Stimulated activated CD8-positive, alpha-beta memory T cell treated with anti-CD3 and anti-CD28 coated beads, Interleukin-15, amount 100 ng/mL, for 24 hours (primary cell): ENCODE measurements around the gene OR1E2.
"Not testable (repeated sequence)": the region's sequence is repeated elsewhere in the genome, so short reads cannot be mapped to it uniquely, and the experiment has no call there.

Source experiments
- DNase-seq: peaks from one replicate; pipeline ENCODE4 v3.0.0-alpha.2; 2020; ENCODE audit warnings: low read depth

The OR1E2 gene

DNA sequence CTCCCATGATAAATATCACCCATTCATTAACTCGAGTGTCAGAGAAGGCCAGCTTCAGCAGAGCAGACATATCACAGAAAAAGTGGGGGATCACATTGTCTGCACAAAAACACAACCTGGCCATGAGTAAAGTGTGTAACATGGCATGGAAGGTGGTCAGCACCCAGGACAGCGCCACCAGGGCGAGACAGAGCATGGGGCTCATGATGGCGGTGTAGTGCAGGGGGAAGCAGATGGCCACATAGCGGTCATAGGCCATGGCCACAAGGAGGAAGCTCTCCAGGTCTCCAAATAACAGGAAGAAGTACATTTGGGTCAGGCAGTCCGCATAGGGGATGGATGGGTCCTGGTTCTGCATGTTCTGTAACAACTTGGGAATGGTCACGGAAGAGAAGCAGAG lies 35.8 kb downstream of the OR1E2 start:
- not testable (repeated sequence) for DNase-seq

DNA sequence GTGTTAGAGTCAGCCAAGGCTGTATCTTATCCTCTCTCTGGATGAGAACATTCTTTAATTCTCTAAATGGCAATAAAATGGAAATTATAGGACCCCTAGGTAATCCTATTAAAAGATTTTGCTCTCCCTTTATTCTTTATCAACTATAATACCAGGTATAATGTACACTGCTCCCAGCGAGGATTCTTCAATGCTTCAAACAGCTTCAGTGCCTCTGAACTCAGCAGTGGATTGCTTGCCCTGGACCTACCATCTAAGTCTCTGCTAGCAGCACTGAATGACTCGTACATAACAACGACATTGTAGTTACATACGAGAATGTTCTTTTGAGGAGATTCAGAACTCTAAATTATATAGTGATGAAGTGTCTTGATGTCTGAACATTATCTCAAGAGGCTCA lies 43.9 kb downstream of the OR1E2 start:
- DNase-seq = no peak

DNA sequence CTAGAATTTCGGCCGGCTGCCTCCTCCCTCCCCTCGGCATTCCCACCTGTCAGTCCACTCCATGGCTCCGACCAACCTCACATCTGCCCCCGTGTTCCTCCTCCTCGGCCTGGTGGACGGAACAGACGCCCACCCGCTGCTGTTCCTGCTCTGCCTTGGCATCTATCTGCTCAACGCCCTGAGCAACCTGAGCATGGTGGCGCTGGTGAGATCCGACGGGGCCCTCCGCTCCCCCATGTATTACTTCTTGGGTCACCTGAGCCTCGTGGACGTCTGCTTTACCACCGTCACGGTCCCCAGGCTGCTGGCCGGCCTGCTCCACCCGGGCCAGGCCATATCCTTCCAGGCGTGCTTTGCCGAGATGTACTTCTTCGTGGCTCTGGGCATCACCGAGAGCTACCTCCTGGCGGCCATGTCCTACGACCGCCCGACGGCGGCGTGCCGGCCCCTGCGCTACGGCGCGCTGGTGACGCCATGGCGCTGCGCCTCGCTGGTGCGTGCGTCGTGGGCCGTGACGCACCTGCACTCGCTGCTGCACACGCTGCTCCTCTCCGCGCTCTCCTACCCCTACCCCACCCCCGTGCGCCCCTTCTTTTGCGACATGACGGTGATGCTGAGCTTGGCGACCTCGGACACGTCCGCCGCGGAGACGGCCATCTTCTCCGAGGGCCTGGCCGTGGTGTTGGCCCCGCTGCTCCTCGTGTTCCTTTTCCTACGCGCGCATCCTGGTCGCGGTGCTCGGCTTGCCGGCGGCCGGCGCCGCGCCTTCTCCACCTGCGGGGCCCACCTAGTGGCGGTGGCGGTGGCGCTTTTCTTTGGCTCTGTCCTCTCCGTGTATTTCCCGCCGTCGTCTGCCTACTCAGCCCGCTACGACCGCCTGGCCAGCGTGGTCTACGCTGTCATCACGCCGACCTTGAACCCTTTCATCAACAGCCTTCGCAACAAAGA lies 47.5 kb downstream of the OR1E2 start, which contains the start of gene OR3A2:
Gene OR3A2 (minus strand): TSS at position 440 of the 948 bp plus-strand sequence.
- DNase-seq = no peak
